HG03342 (cell line): ENCODE measurements around the gene NAT9.

ENCODE experiments used
- ATAC-seq: cut with Tn5 transposase; IDR thresholded peaks from one replicate; pipeline ENCODE4 v1.9.1; 2021; ENCODE audit warnings: mild to moderate bottlenecking, moderate library complexity; ENCODE audit not compliant: unreplicated experiment

Gene NAT9

DNA sequence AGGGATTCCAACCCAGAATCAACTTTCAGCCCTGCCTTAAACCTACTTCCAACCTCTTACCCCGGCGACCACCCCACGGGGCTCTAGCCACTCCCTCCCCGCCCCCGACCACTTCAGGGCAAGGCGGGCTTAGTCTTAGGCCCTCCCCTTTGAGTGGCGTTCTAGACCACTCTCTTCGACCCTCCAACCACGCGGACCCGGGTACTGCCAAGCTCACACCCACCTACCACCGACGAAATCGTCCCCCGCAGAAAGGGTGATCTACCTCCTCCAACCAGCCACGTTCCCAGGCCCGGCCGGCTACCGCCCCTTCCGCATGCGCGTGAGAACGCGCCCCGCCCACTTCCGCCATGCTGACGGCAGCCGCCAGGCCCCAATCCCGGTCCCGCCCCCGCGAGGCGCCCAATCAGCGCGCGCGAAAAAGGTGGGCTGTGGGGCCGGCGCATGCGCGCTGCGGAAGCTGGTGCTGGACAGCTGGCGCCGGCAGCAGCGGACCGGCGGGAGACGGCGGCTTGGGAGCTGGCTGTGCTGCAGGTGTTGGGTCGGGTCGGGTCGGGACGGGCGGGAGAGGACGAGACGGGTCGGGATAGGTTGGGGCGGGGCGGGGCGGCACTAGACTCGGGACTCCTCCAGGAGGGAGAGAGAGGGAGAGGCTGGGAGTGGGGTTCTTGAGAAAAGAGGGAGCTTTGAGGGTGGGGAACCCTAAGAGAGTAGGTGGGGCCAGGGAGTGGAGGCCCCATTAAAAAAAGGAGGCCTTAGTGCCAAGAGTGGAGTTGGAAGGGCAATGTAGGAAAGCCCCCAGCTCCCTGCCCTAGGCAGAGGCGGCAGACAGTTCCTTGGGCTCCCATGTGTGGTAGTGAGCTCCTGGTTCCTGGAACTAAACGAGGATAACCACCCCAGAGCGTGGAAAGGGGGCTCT is at the start of gene NAT9:
TSS of gene NAT9 (minus strand) at position 302 of the 919 bp plus-strand sequence. CDS start 647 bp downstream, outside the sequence.
- ATAC-seq = peak; percentile 73

DNA sequence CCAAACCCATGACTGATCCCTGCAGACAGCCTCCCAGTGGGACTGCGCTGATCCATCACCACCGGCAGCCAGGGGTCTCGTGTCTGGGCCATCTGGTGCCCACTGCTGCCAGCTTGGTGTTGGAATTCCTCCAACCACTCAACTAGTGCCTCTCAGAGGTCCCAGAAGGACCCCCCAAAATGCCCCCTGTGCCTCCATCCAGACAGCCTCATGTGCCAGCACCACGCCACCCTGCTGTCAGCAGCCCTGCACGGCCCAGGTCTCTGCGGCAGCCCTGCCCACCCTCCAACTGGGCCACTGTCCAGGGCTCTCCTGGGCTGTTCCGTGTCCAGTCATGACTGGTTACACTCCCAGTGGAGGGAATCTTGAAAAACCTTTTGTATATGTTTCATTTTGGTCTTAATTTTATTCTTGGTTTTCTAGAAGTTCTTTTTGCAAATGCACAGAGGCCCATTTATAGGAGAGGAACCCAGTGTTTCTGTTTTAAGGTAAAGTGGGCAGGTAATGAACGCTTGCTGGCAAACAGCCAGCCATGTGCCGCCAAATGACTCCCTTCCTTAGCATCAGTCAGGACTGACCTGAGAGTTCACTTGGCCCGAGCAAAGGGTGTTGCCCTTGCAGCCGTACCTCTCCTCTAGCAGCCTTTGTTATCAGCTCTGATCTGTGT is 48.9 kb upstream of the NAT9 start:
- no peak for ATAC-seq

- no peak for ATAC-seq
These were observed 46.8 kb upstream of the NAT9 start for GRCh38 chr17:74822939-74823367.

DNA sequence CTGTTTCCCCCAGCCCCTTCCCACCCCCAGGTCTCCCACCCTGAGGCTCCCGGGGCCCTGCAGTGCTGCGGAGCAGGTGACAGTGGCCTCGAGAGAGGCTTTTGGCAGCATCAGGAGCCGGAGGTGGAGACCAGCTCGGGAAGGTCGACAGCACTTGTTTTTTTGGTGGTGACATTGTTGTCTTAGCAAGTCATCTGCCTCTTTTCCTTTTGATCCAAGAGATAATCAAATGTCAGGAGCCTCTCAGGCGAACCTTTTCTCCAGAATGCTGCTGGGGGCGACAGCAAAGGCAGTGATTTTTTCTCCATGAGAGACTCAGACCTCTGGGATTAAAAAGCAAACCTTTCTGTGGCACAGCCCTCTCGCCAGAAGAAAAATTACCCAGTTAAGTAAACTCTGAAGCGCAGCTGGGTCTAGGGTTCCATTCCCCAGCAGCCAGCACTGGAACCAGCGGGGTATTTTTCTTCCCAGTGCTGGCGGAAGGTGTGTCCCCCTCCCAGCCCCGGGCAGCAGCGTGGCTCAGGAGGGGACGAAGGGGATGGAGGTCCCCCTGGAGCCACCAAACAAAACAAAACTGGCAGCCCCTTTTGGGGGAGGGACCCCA is 46.3 kb upstream of the NAT9 start:
- ATAC-seq = no peak

GRCh38 chr17:74821655-74822334 is 45.6 kb upstream of the NAT9 start:
- no peak for ATAC-seq

GRCh38 chr17:74819801-74820436 is 43.8 kb upstream of the NAT9 start:
- ATAC-seq = no peak

- ATAC-seq = no peak
These were observed 42.3 kb upstream of the NAT9 start for GRCh38 chr17:74818291-74818938.

GRCh38 chr17:74816905-74817620 is 40.9 kb upstream of the NAT9 start:
- ATAC-seq = no peak

- ATAC-seq = no peak
These were observed 39.6 kb upstream of the NAT9 start for GRCh38 chr17:74815550-74816370.

GRCh38 chr17:74815067-74815466 is 38.9 kb upstream of the NAT9 start:
- ATAC-seq = no peak

- no peak for ATAC-seq
These were observed 38.3 kb upstream of the NAT9 start for GRCh38 chr17:74814453-74814852.

- no peak for ATAC-seq
These were observed 36.2 kb upstream of the NAT9 start for GRCh38 chr17:74812109-74813009.

DNA sequence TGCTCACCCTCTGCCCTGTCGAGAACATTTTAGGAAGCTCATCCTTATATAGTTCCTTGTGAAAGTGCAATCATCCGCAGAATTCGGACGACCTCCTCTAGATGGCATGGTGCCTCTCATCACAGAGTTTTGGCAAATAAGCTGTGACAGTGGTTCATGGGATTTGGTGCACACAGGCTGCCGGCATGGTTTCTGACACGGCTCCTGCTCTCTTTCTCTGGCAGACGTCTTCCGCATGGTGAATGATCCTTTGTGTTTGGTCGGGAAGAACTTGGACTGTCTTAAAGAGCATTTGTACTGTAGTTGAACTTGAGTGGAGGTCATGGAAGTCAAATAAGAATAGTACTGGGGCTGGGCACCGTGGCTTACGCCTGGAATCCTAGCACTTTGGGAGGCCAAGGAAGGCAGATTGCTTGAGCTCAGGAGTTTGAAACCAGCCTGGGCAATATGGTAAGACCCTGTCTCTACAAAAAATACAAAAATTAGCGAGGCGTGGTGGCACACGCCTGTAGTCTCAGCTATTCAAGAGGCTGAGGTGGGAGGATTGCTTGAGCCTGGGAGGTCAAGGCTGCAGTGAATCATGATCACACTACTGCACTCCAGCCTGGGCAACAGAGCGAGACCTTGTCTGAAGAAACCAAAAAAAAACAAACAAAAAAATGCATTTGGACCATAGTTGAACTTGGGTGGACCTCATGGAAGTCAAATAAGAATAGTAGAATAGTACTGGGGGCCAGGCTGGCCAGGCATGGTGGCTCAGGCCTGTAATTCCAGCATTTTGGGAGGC is 34.7 kb upstream of the NAT9 start:
- no peak for ATAC-seq

DNA sequence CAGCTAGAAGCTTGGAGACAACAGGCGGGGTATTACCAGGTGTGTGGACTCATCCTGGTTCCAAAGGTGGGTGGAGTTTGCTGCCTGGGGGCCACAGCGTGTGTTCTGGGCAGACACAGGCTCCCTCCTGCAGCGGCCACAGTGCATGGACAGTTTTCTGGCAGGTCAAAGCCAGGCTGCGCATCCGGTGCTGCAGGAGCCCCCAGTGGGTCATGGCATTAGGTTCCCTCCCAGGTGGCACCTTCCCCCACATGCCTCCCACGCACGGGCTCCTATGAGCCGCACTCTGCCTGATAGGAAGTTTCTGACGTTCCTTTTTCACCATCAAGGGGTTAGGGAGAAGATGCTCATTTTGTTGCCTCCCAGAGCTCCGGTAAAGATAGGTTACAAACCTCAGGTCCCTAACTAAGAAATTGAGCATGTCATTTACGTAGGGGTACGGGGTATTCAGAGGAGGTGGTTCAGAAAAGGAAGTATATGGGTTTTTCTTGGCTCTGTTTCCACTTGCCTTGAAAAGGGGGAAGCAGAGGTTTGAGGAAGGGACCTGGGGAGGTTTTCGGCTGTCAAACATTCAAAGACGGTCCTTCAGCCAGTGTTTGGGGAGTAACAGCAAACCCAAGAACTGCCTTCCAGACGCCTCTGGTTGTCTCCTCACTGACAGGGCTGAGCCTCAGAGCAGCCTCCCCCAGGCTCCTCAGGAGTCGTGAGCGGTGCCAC is 32.7 kb upstream of the NAT9 start:
- ATAC-seq = no peak

GRCh38 chr17:74807925-74808324 is 31.8 kb upstream of the NAT9 start:
- no peak for ATAC-seq

DNA sequence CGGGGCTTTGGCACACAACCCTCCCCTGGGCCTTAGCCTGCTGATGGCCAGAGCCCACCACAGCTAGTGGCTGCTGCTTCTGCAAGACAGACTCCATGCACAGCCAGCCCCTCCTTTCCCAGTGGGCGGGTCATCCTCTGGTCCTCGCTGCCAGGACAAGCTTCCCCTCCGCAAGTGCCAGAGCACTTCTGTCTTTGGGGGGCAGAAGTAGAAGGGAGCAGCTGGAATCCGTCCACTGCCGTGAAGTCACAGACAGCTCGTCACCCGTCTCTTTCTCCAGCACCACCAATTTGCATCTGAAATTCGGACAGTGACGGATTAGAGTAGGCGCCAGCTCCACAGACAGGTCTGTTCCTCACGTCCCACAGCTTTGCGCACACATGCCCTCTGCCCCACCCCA is 31.3 kb upstream of the NAT9 start:
- ATAC-seq = no peak
